ENCODE results near the gene TBC1D7.
"Not testable (repeated sequence)": the region's sequence is repeated elsewhere in the genome, so short reads cannot be mapped to it uniquely, and the experiment has no call there.

The TBC1D7 gene

DNA sequence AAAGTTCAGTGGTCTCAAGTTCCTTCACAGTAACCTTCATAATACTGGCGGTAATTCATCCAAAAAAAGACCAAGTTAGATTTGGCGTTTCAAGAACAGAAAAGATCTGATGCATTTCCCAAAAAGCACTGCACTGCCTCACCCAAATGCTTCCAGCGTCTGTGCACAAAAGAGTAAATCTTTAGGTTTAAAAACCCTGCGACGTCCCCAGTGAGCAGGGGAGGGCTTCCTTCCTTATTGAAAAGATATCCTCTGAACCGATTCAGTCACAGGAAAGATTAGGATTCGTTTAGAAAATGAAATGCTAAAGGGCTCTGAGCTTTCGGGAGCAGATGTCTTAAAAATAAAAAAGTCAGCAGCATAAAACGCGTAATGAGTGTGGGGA lies 654 bp downstream of the TBC1D7 start:
- peak overlapping the region; percentile 92 for H3K4me2 ChIP-seq
- H4K20me1 ChIP-seq (ENCODE audit: insufficient read depth) = no peaks in the 10 kb centered on the region
- H3K4me3 ChIP-seq (IDR thresholded peaks at IDR 0.05; ENCODE audit: insufficient read depth, low read depth, low read length) = no peak overlapping the region
- peaks cover 19% of the 10 kb centered on the region for H3K4me1 ChIP-seq (ENCODE audit: low read depth, poor library complexity, severe bottlenecking)
- TF ChIP-seq, protein P1, sequence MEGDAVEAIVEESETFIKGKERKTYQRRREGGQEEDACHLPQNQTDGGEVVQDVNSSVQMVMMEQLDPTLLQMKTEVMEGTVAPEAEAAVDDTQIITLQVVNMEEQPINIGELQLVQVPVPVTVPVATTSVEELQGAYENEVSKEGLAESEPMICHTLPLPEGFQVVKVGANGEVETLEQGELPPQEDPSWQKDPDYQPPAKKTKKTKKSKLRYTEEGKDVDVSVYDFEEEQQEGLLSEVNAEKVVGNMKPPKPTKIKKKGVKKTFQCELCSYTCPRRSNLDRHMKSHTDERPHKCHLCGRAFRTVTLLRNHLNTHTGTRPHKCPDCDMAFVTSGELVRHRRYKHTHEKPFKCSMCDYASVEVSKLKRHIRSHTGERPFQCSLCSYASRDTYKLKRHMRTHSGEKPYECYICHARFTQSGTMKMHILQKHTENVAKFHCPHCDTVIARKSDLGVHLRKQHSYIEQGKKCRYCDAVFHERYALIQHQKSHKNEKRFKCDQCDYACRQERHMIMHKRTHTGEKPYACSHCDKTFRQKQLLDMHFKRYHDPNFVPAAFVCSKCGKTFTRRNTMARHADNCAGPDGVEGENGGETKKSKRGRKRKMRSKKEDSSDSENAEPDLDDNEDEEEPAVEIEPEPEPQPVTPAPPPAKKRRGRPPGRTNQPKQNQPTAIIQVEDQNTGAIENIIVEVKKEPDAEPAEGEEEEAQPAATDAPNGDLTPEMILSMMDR (conservative IDR thresholded peaks at IDR 0.05; ENCODE audit: low read depth, low read length) = no peak
- H3K36me3 ChIP-seq (ENCODE audit: insufficient read depth) = no peaks in the 10 kb centered on the region
- peak overlapping the region; percentile 62 for H3K27ac ChIP-seq
- H2AFZ ChIP-seq (ENCODE audit: low read depth) = peak overlapping the region; percentile 97
- peak overlapping the region; percentile 83 for H3K9ac ChIP-seq
- H3K27me3 ChIP-seq (ENCODE audit: insufficient read depth, low read depth) = no peaks in the 10 kb centered on the region
- no peaks in the 10 kb centered on the region; the same call in 1 of the 2 replicates for H3K79me2 ChIP-seq (ENCODE audit: insufficient read depth, low read depth)

- not testable (repeated sequence) for H3K27ac ChIP-seq; H3K79me2 ChIP-seq (ENCODE audit: insufficient read depth, low read depth); H3K9ac ChIP-seq; H3K36me3 ChIP-seq (ENCODE audit: insufficient read depth); H2AFZ ChIP-seq (ENCODE audit: low read depth); H3K27me3 ChIP-seq (ENCODE audit: insufficient read depth, low read depth); H4K20me1 ChIP-seq (ENCODE audit: insufficient read depth); H3K4me3 ChIP-seq (IDR thresholded peaks at IDR 0.05; ENCODE audit: insufficient read depth, low read depth, low read length)
- peaks cover 16% of the 10 kb centered on the region for H3K4me1 ChIP-seq (ENCODE audit: low read depth, poor library complexity, severe bottlenecking)
- peak overlapping the region; percentile 92; the same call in 1 of the 2 replicates for H3K4me2 ChIP-seq
Observed at GRCh38 chr6:13326031-13326586, 2.2 kb downstream of the TBC1D7 start.

- Histone ChIP-seq H2AFZ (ENCODE audit: low read depth) (no peak overlapping the region), H3K79me2 (ENCODE audit: insufficient read depth, low read depth) (no peaks in the 10 kb centered on the region), H3K4me3 (IDR thresholded peaks at IDR 0.05; ENCODE audit: insufficient read depth, low read depth, low read length) (no peak overlapping the region), H4K20me1 (ENCODE audit: insufficient read depth) (no peaks in the 10 kb centered on the region), H3K36me3 (ENCODE audit: insufficient read depth) (no peaks in the 10 kb centered on the region), H3K27me3 (ENCODE audit: insufficient read depth, low read depth) (no peaks in the 10 kb centered on the region), H3K4me2 (no peak overlapping the region), H3K9ac (no peak overlapping the region), H3K4me1 (ENCODE audit: low read depth, poor library complexity, severe bottlenecking) (no peaks in the 10 kb centered on the region), H3K27ac (no peak overlapping the region)
- TF ChIP-seq, protein P1 (conservative IDR thresholded peaks at IDR 0.05; ENCODE audit: low read depth, low read length) = no peak
Observed at GRCh38 chr6:13319891-13320564, 8.3 kb downstream of the TBC1D7 start.

- no peaks in the 10 kb centered on the region for H3K36me3 ChIP-seq (ENCODE audit: insufficient read depth)
- no peaks in the 10 kb centered on the region for H3K79me2 ChIP-seq (ENCODE audit: insufficient read depth, low read depth)
- H4K20me1 ChIP-seq (ENCODE audit: insufficient read depth) = no peaks in the 10 kb centered on the region
- no peaks in the 10 kb centered on the region for H3K27me3 ChIP-seq (ENCODE audit: insufficient read depth, low read depth)
- no peak overlapping the region for H3K4me2 ChIP-seq
- no peak overlapping the region for H3K27ac ChIP-seq
- no peak overlapping the region for H2AFZ ChIP-seq (ENCODE audit: low read depth)
- TF ChIP-seq, protein P1 (conservative IDR thresholded peaks at IDR 0.05; ENCODE audit: low read depth, low read length) = no peak
- no peak overlapping the region for H3K9ac ChIP-seq
- no peaks in the 10 kb centered on the region for H3K4me1 ChIP-seq (ENCODE audit: low read depth, poor library complexity, severe bottlenecking)
- no peak overlapping the region for H3K4me3 ChIP-seq (IDR thresholded peaks at IDR 0.05; ENCODE audit: insufficient read depth, low read depth, low read length)
Observed at GRCh38 chr6:13318821-13319220, 9.5 kb downstream of the TBC1D7 start.

DNA sequence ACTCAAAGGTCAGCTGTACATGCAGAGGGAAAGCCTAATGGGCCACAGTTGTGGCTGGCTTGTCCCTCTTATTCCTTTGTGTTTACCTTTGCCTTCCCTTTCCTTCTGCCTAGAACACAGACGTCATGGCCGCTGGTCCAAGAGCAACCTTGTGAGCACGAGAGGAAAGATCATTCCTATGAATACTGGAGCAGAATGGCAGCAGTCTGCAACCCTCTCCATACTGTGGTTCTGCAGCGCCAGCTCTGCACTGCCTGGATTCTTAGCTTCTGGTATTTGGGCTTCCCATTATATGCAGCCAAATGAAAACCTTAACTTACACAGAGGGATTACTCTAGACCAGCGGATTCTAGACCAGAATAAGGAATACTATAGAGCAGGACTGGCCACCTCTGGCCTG lies 12.4 kb downstream of the TBC1D7 start:
- Histone ChIP-seq H3K9ac (no peak overlapping the region), H3K4me1 (ENCODE audit: low read depth, poor library complexity, severe bottlenecking) (no peaks in the 10 kb centered on the region), H2AFZ (ENCODE audit: low read depth) (no peak overlapping the region), H3K27ac (no peak overlapping the region), H3K27me3 (ENCODE audit: insufficient read depth, low read depth) (no peaks in the 10 kb centered on the region), H3K4me2 (no peak overlapping the region), H3K79me2 (ENCODE audit: insufficient read depth, low read depth) (no peaks in the 10 kb centered on the region), H4K20me1 (ENCODE audit: insufficient read depth) (no peaks in the 10 kb centered on the region), H3K4me3 (IDR thresholded peaks at IDR 0.05; ENCODE audit: insufficient read depth, low read depth, low read length) (no peak overlapping the region), H3K36me3 (ENCODE audit: insufficient read depth) (no peaks in the 10 kb centered on the region)
- TF ChIP-seq, protein P1 (conservative IDR thresholded peaks at IDR 0.05; ENCODE audit: low read depth, low read length) = no peak
